K562 (cell line): ENCODE results near the gene FOXN3. TPM values are rescaled to one million over a fixed set of nuclear protein-coding genes. Genes with fewer than 3 reads are reported as not detected.

Experiments
- ATAC-seq: fragments of 200-7000 bp; cut with Tn5 transposase; 3 replicates; pipeline ENCODE4 v1.9.1; 2020; ENCODE audit warnings: moderate library complexity
- BruUV-seq: library from RNA; stranded (reverse); fragments of 400-500 nt; replicated peaks from 2 replicates; lab custom pipeline; 2021; lab: Mats Ljungman, UMichigan
- CTCF ChIA-PET: fragments of 300-600 bp; formaldehyde crosslinking; extraction: SDS; loops from one replicate; lab custom pipeline; 2021; ENCODE audit warnings: low intra/inter-chr PET ratio; lab: Yijun Ruan, JAX
- POLR2A ChIA-PET: fragments of 300-600, 350-650 bp; sonication (Branson Sonifier 250); formaldehyde crosslinking; extraction: SDS; loops from one replicate; lab custom pipeline; 2021; ENCODE audit warnings: antibody characterized with exemption, inconsistent platforms; lab: Yijun Ruan, JAX
- DNase-seq, 4 experiments: peaks; one replicate each; pipeline versions ENCODE4 v3.0.0 to v3.0.0-alpha.2; 2011 to 2018; ENCODE audit warnings: low spot score in 3 of 4, mixed read lengths in 3 of 4; ENCODE audit errors: extremely low read depth in 1 of 4
- FAIRE-seq: peaks from 2 replicates; lab custom pipeline; 2011; peaks lifted over from hg19 to GRCh38; lab: Jason Lieb, UNC
- H2AFZ ChIP-seq: 2 replicates; pipeline ENCODE4 v1.6.0; 2011; ENCODE audit warnings: low read depth, low read length, control low read depth, inconsistent platforms
- H3K27ac ChIP-seq: fragments of 200-600 bp; 3 replicates; pipeline ENCODE4 v1.8.0; 2011; ENCODE audit warnings: low read depth, mild to moderate bottlenecking, control low read depth, inconsistent platforms, low read length, moderate library complexity, mixed read lengths; ENCODE audit errors: extremely low read depth
- H3K27me3 ChIP-seq, 2 experiments: fragments of 300-600 bp in 1 of 2; 2 replicates in 1 of 2; 3 replicates in 1 of 2; pipeline versions ENCODE4 v1.6.0 to v1.8.0; 2011; ENCODE audit warnings: inconsistent platforms in 2 of 2, low read length in 2 of 2, mild to moderate bottlenecking in 1 of 2, mixed read lengths in 1 of 2, moderate library complexity in 1 of 2; ENCODE audit not compliant: control insufficient read depth in 2 of 2, insufficient read depth in 2 of 2
- H3K36me3 ChIP-seq: fragments of 300-600 bp; 3 replicates; pipeline ENCODE4 v1.8.0; 2011; ENCODE audit warnings: mild to moderate bottlenecking, low read length, inconsistent platforms; ENCODE audit not compliant: control insufficient read depth, insufficient read depth
- H3K4me1 ChIP-seq, 2 experiments: fragments of 200-600 bp in 1 of 2; replicated peaks in 1 of 2; 2 replicates in 1 of 2; 3 replicates in 1 of 2; pipeline versions ENCODE4 v1.5.1 to v1.8.0; 2011; ENCODE audit warnings: inconsistent platforms in 2 of 2, low read length in 2 of 2, mild to moderate bottlenecking in 1 of 2, mixed read lengths in 1 of 2, moderate library complexity in 1 of 2; ENCODE audit not compliant: control insufficient read depth in 2 of 2, insufficient read depth in 2 of 2
- H3K4me2 ChIP-seq: 2 replicates; pipeline ENCODE4 v1.6.1; 2011; ENCODE audit warnings: low read length, control low read depth, inconsistent platforms, mixed read lengths; ENCODE audit not compliant: insufficient read depth
- H3K4me3 ChIP-seq: fragments of 200-600 bp; sonication (generic), shearing (Covaris generic); 2 replicates; pipeline ENCODE4 v1.5.1; 2016; ENCODE audit warnings: control low read depth, inconsistent platforms
- H3K79me2 ChIP-seq: fragments of 200-600 bp; 3 replicates; pipeline ENCODE4 v1.8.0; 2011; ENCODE audit warnings: low read length, inconsistent platforms; ENCODE audit not compliant: control insufficient read depth, insufficient read depth
- H3K9ac ChIP-seq, 2 experiments: 2 replicates each; pipeline versions ENCODE4 v1.6.0 to v1.6.1; 2011; ENCODE audit warnings: low read depth in 2 of 2, low read length in 2 of 2, control low read depth in 1 of 2, inconsistent platforms in 1 of 2, mild to moderate bottlenecking in 1 of 2, mixed read lengths in 1 of 2; ENCODE audit not compliant: insufficient read depth in 1 of 2
- H3K9me1 ChIP-seq: one replicate; pipeline ENCODE4 v1.6.0; 2011; ENCODE audit warnings: inconsistent platforms, mild to moderate bottlenecking, low read length, moderate library complexity; ENCODE audit not compliant: control insufficient read depth, insufficient read depth
- H3K9me3 ChIP-seq: replicated peaks from 2 replicates; pipeline ENCODE4 v1.5.1; 2011; ENCODE audit warnings: low read depth, low read length, inconsistent platforms; ENCODE audit not compliant: control insufficient read depth, insufficient read depth
- H4K20me1 ChIP-seq: replicated peaks from 2 replicates; pipeline ENCODE4 v1.6.1; 2011; ENCODE audit warnings: low read length, inconsistent platforms, mixed read lengths; ENCODE audit not compliant: control insufficient read depth, insufficient read depth
- CREB3L1 ChIP-seq: fragments of 450-650 bp; IDR thresholded peaks from 2 replicates; pipeline ENCODE4 v1.6.1; 2014; ENCODE audit warnings: low read depth, mild to moderate bottlenecking, moderate library complexity, borderline replicate concordance
- HIVEP1 ChIP-seq: fragments of 250-450 bp; sonication (Bioruptor Pico); IDR thresholded peaks from 2 replicates; pipeline ENCODE4 v1.4.0; 2020; ENCODE audit warnings: mild to moderate bottlenecking
- MTA1 ChIP-seq: fragments of 450-650 bp; IDR thresholded peaks from 2 replicates; pipeline ENCODE4 v1.6.1; 2017; ENCODE audit warnings: borderline replicate concordance
- NR2C2 ChIP-seq, 2 experiments: fragments of 200-800 bp in 1 of 2; sonication (Bioruptor generic) in 1 of 2; sonication (generic) in 1 of 2; formaldehyde crosslinking in 1 of 2; IDR thresholded peaks; 2 replicates each; pipeline versions ENCODE4 v1.6.1 to v1.8.0; 2016 to 2022; ENCODE audit warnings: mild to moderate bottlenecking in 1 of 2, missing compliant biosample characterization in 1 of 2, missing genetic modification characterization in 1 of 2, missing genetic modification reagents in 1 of 2
- RBM14 ChIP-seq: fragments of 200-400 bp; formaldehyde crosslinking; IDR thresholded peaks from 2 replicates; pipeline ENCODE4 v1.6.1; 2018; ENCODE audit warnings: low read depth, mild to moderate bottlenecking, low read length, moderate library complexity, borderline replicate concordance; ENCODE audit not compliant: insufficient read depth
- XRCC3 ChIP-seq: fragments of 450-650 bp; IDR thresholded peaks from 2 replicates; pipeline ENCODE4 v1.6.1; 2017; ENCODE audit warnings: mild to moderate bottlenecking, moderate library complexity
- ZC3H4 ChIP-seq: sonication (generic); formaldehyde crosslinking; IDR thresholded peaks from 2 replicates; pipeline ENCODE4 v1.9.0; 2021; ENCODE audit warnings: missing genetic modification reagents, borderline replicate concordance
- ZNF785 ChIP-seq: fragments of 250-450 bp; sonication (Bioruptor Pico); IDR thresholded peaks from 2 replicates; pipeline ENCODE4 v1.4.0; 2020; ENCODE audit warnings: mild to moderate bottlenecking
- WGBS: fragments of 100-300 bp; shearing (Covaris generic); methylation state at CpG from one replicate; pipeline ENCODE4 v1.1.6; 2016; ENCODE audit warnings: low coverage, mixed read lengths; ENCODE audit not compliant: insufficient coverage; ENCODE audit errors: missing lambda C conversion rate; 5-methylcytosine and 5-hydroxymethylcytosine counted together
- in situ Hi-C: fragments of 300-500 bp; cut with MboI; formaldehyde crosslinking; loops from 4 replicates; pipeline ENCODE4 v1.15.0; 2018; ENCODE audit warnings: inconsistent platforms, mixed read lengths
- intact Hi-C: fragments of 100-400 bp; cut with micrococcal nuclease; formaldehyde crosslinking; loops from 2 replicates; pipeline ENCODE4 v1.14.2; 2022
- polyA plus RNA-seq, 8 experiments: library from polyadenylated mRNA; depleted of rRNA in 4 of 8; stranded (reverse) in 5 of 8; unstranded in 3 of 8; fragments of >200 nt; fragmentation: Nextera tagmentation in 2 of 8; fragmentation: Illumina TruSeq in 1 of 8; extraction: Ambion mirVana in 2 of 8; extraction: Trizol in 1 of 8; gene quantifications; 2 replicates each; pipeline versions ENCODE4 v1.2.1 to v1.2.3, GENCODE V29; 2011 to 2014; ENCODE audit warnings: inconsistent platforms in 1 of 8, missing spikeins in 1 of 8
- total RNA-seq, 7 experiments: library from RNA; depleted of rRNA in 6 of 7; stranded (reverse); fragments of >200 nt in 6 of 7; fragmentation: Illumina TruSeq in 2 of 7; extraction: Trizol in 2 of 7; gene quantifications; 2 replicates each; pipeline versions ENCODE4 v1.2.1 to v1.2.3, GENCODE V29; 2011 to 2021; ENCODE audit warnings: low replicate concordance in 1 of 7
- TF ChIP-seq, protein P1 (sequence below): sonication (generic); formaldehyde crosslinking; IDR thresholded peaks from 2 replicates; pipeline ENCODE4 v1.8.1; 2023; ENCODE audit warnings: mild to moderate bottlenecking, missing genetic modification reagents
- TF ChIP-seq, protein P2 (sequence below): sonication (generic); formaldehyde crosslinking; IDR thresholded peaks from 2 replicates; pipeline ENCODE4 v1.8.0; 2022; ENCODE audit warnings: mild to moderate bottlenecking, missing genetic modification reagents
- TF ChIP-seq, protein P3 (sequence below): fragments of 450-650 bp; IDR thresholded peaks from 2 replicates; pipeline ENCODE4 v1.6.1; 2016; ENCODE audit warnings: borderline replicate concordance

FOXN3 gene
- total and polyA plus RNA-seq, 9 of the 15 experiments (the other 6 are each of a cell fraction or from before 2014, with no cell fraction given), result 0.07 to 1.3 (median 0.40) TPM

GRCh38 chr14:89411976-89412375 lies 5.1 kb downstream of the FOXN3 start:
- intact Hi-C loops (no loop called here), in situ Hi-C loops (no loop called here)
- ATAC-seq, result no peak
- H2AFZ ChIP-seq, result no peak overlapping the region
- H3K79me2 ChIP-seq, result no peaks in the 10 kb centered on the region
- FAIRE-seq, result no peak
- CTCF ChIA-PET, result no interaction called here
- no peak overlapping the region for H3K4me3 ChIP-seq
- H3K9ac ChIP-seq, result no peak overlapping the region
- no peak for TF ChIP-seq NR2C2 (CRISPR knock-in tag; IDR thresholded peaks at IDR 0.05)
- no peak for TF ChIP-seq NR2C2 (tag; IDR thresholded peaks at IDR 0.05)
- TF ChIP-seq, protein P1, sequence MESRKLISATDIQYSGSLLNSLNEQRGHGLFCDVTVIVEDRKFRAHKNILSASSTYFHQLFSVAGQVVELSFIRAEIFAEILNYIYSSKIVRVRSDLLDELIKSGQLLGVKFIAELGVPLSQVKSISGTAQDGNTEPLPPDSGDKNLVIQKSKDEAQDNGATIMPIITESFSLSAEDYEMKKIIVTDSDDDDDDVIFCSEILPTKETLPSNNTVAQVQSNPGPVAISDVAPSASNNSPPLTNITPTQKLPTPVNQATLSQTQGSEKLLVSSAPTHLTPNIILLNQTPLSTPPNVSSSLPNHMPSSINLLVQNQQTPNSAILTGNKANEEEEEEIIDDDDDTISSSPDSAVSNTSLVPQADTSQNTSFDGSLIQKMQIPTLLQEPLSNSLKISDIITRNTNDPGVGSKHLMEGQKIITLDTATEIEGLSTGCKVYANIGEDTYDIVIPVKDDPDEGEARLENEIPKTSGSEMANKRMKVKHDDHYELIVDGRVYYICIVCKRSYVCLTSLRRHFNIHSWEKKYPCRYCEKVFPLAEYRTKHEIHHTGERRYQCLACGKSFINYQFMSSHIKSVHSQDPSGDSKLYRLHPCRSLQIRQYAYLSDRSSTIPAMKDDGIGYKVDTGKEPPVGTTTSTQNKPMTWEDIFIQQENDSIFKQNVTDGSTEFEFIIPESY (CRISPR knock-in tag), result no peak
- TF ChIP-seq ZC3H4 (CRISPR knock-in tag), result no peak
- TF ChIP-seq MTA1, result no peak
- no peak for TF ChIP-seq ZNF785 (CRISPR knock-in tag)
- no peak for TF ChIP-seq RBM14
- TF ChIP-seq CREB3L1, result no peak
- TF ChIP-seq, protein P2, sequence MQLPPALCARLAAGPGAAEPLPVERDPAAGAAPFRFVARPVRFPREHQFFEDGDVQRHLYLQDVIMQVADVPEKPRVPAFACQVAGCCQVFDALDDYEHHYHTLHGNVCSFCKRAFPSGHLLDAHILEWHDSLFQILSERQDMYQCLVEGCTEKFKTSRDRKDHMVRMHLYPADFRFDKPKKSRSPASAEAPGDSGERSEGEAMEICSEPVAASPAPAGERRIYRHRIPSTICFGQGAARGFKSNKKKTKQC (CRISPR knock-in tag), result no peak
- no peak for TF ChIP-seq HIVEP1 (CRISPR knock-in tag)
- TF ChIP-seq XRCC3, result no peak
- TF ChIP-seq, protein P3, sequence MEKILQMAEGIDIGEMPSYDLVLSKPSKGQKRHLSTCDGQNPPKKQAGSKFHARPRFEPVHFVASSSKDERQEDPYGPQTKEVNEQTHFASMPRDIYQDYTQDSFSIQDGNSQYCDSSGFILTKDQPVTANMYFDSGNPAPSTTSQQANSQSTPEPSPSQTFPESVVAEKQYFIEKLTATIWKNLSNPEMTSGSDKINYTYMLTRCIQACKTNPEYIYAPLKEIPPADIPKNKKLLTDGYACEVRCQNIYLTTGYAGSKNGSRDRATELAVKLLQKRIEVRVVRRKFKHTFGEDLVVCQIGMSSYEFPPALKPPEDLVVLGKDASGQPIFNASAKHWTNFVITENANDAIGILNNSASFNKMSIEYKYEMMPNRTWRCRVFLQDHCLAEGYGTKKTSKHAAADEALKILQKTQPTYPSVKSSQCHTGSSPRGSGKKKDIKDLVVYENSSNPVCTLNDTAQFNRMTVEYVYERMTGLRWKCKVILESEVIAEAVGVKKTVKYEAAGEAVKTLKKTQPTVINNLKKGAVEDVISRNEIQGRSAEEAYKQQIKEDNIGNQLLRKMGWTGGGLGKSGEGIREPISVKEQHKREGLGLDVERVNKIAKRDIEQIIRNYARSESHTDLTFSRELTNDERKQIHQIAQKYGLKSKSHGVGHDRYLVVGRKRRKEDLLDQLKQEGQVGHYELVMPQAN, result no peak
- TF ChIP-seq, all 486 proteins: peak for 0
- 7% methylated on average over 5 of the region's 11 CpGs for WGBS
- H4K20me1 ChIP-seq, result no peaks in the 10 kb centered on the region
- no peak overlapping the region for H3K4me2 ChIP-seq
- no peaks in the 10 kb centered on the region for H3K36me3 ChIP-seq
- no peaks in the 10 kb centered on the region for H3K9me1 ChIP-seq
- H3K27ac ChIP-seq, result no peak overlapping the region
- H3K9me3 ChIP-seq, result no peaks in the 10 kb centered on the region
- no peak for DNase-seq
- no TSS peak for BruUV-seq
- H3K27me3 ChIP-seq, result no peaks in the 10 kb centered on the region; a peak in 1 of 5 replicates
- POLR2A ChIA-PET, result no interaction called here
- peaks cover 0 to 10% of the 10 kb centered on the region in 2 experiments; a peak in 2 of 5 replicates for H3K4me1 ChIP-seq
